OCI-M2 (cell line): ENCODE results near the gene SCGB3A1.

Source experiments
- DNase-seq: peaks from one replicate; lab custom pipeline; 2025; ENCODE audit not compliant: unreplicated experiment; lab: John Stamatoyannopoulos, UW

The SCGB3A1 gene

GRCh38 chr5:180625791-180626660, 34.7 kb upstream of the SCGB3A1 start:
- no peak for DNase-seq

GRCh38 chr5:180625125-180625790, 34.0 kb upstream of the SCGB3A1 start:
- DNase-seq, result no peak

DNA sequence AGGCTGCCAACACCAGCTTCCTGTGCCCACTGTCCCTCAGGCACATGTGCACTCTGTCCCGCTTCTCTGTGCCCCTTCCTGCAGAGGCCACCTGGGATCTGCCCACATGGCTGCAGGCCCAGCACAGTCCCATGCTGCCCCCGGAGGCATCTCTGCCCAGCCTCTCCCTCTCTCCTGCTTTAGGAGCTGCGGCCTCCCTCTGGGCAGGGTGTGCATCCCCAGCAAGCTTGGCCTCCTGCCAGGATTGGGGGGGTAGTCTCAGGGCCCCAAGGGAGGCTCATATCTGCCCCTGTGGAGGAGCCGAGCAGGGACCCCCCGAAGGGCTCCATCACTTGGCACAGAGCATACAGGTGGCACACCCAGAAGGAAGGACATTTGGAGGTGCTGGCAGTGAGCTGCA, 33.3 kb upstream of the SCGB3A1 start:
- DNase-seq, result no peak

DNA sequence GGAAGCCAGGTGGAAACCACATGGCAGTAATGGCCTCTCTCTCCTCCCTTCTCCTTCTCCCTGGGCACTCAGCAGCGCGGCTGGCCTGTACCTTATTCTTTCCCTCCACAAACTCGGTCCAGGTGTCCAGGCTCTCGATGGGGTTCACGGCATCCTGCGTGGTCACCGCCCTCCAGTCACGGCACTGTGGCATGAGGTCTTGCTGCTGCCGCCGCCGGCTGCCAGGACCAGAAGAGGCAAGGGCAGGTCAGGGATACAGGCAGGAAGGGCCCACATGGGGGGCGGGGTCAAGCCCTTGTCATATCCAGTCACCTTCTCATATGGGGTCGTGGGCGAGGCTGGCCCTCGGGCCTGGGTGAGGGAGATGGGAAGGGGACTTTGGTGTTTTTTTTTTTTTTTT, 32.5 kb upstream of the SCGB3A1 start:
- DNase-seq, result no peak

DNA sequence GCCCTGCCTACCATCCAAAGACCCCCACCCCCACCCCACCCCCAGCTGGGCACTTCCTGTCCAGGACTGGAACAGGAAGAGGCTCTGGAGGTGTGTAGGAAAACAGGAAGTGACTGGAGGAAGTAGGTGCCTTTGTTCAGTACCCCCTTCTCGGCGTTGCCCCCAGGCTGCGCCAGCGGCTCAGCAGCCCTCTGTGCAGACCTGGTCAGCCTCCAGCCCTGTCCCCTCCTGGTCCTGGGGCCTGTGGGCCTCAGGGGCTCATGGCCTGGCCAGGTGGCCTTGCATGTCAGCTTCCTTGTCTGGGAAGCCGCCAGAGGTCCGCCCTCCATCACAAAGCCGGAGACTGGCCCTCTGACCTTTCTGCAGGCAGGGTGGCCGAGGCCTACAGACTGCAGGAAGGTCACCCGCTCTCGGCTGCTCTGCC, 32.1 kb upstream of the SCGB3A1 start:
- DNase-seq, result no peak

DNA sequence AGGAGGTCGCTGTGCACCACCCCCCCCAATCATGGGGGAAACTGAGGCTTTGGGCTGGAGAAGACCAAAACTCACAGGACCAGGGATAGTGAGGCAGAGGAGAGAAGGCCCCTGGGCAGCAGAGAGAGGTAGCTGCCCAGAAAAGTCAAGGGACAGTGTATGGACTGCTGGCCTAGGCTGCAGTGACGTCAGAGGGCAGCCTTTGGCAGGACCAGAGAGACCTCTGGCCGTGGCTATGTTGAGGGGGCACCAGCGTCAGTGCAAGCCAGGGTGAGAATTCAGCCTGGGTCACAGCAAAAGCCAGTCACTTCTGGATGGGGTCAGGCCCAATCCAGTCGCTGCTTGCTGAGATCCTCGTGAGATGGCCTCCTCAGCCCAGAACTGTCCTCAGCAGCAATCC, 31.6 kb upstream of the SCGB3A1 start:
- no peak for DNase-seq

GRCh38 chr5:180621311-180621710, 30.0 kb upstream of the SCGB3A1 start:
- DNase-seq, result no peak

- no peak for DNase-seq
These were observed 28.7 kb upstream of the SCGB3A1 start for GRCh38 chr5:180620014-180620413.

DNA sequence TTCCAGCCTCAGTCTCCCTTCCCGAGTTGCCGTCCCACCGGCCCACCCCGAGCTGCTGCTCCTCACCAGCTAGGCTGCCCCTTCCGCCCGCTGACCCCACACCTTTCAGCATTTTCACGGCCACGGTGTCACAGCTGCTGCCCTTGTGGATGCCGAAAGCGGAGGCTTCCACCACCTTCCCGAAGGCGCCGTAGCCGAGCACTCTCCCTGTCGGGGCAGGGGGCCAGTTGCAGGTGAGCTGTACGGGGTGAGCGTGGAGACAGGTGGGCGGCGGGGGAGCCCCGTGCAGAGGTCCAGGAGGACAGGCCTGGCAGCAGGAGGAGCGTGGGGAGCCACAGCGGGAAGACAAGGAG, 28.2 kb upstream of the SCGB3A1 start:
- DNase-seq, result no peak

GRCh38 chr5:180618829-180619562, 27.7 kb upstream of the SCGB3A1 start:
- DNase-seq, result no peak

DNA sequence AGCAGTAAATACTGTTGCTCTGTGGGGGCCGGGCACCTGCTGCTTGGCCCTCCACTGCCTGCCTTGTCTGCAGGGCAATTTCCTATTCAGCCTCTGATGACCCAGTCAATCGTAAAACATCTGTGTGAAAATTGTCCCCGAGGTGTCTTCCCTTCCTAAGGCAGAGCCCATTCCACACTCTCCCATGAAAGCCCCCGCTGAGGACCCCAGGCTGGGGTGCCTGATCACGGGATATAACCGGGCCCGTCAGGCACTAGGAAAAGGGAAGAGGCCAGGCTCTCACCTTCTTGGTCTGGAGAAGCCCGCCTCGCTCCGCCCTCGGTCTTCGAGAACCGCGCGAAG, 27.2 kb upstream of the SCGB3A1 start:
- no peak for DNase-seq

GRCh38 chr5:180613814-180614188, 22.5 kb upstream of the SCGB3A1 start:
- DNase-seq, result no peak

- DNase-seq, result no peak
These were observed 22.0 kb upstream of the SCGB3A1 start for GRCh38 chr5:180613188-180613813.

GRCh38 chr5:180612683-180613082, 21.4 kb upstream of the SCGB3A1 start:
- no peak for DNase-seq

- no peak for DNase-seq
These were observed 20.0 kb upstream of the SCGB3A1 start for GRCh38 chr5:180611140-180611850.

DNA sequence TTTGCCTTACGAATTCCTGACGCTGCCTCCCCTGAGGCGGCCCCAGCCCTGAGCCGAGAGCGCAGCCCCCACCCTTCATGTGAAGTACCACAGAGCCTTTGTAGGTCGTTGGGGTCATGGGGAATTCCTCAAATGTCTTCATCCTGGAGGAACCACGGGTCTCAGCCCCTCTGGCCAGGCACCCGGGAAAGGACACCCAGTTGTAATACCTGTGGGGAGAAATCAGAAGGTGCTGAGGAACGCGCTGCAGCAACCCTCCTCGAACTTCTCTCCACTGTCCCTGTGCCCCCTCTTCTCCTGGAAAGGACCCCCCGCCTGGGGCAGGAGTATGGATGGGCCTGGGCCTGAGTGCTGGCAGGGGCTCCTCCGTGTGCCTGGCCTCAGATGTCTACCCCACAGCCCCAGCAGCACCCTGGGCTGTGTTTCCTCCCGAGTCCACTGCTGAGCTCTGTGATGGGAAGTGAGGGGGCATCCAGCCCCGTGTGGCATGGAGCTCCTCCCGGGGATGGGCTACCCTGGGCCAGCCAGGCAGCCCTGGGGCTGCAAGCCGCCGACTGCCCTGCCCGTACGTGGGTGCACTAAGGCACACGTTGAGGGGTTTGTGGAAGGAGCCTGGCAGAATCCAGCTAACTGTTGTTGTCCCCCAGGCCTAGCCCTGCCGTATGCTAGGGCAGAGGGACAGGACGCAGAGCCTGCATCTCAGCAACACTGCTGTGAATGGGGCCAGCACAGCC, 18.7 kb upstream of the SCGB3A1 start:
- no peak for DNase-seq

DNA sequence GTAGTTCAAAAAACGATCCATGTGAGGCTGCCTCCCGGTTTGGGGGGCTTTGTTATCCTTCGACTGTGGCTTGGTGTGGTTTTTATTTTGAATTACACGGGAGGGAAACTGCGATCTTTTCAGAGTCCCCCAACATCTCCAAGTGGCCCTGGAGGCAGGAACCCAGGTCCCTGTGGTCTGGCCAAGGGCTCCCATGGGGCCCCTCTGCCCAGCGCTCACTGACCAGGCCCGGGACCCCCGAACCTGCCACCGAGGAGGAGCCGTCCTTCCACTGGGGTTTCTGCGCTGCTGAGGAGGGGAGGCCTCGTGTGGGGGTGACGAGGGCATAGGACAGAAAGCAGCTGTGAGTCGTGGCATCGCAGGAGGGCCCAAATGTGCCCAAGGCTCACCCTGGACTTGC, 18.1 kb upstream of the SCGB3A1 start:
- no peak for DNase-seq

- no peak for DNase-seq
These were observed 17.4 kb upstream of the SCGB3A1 start for GRCh38 chr5:180608572-180609310.

- DNase-seq, result no peak
These were observed 16.7 kb upstream of the SCGB3A1 start for GRCh38 chr5:180607861-180608571.
